Nucleus accumbens (tissue), 56 donors: ENCODE measurements around the gene EMC10.
"Not testable (repeated sequence)": the region's sequence is repeated elsewhere in the genome, so short reads cannot be mapped to it uniquely, and the experiment has no call there.

Experiments used
- DNase-seq, 56 donors: peaks; one replicate each; lab custom pipeline; 2025; lab: John Stamatoyannopoulos, UW

Gene EMC10

DNA sequence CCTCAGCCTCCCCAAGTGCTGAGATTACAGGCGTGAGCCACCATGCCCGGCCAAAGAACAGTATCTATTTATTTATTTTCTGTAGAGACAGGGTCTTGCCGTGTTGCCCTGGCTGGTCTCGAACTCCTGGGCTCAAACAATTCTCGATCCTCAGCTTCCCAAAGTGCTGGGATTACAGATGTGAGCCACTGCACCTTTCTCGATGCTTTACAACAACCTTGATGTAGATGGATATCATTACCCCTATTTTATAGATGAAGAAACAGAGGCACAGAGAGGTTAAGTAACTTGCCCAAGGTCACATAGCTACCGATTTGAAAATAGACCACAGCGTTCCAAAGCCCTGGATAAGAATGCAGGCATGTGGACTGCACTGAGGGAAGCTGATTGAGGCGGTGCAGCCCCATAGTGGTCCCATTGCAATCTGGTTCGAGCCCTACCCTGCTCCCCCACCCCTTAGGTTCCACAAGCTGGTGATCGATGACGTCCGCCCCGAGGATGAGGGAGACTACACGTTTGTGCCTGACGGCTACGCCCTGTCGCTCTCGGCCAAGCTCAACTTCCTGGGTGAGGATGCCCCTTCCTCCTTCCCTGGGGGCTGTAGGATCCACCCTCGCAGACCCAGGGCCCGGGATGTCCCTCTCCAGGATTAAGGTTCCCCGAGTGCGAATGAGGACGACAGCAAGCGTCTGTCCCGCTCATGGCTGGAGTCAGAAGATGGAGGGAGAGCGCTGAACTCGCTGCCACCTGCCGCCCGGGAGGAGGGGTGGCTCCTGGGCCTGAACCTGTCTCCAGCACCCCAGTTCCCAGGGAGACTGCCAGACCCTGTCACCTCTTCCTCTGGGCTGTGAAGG is 25.7 kb upstream of the EMC10 start:
- DNase-seq: no peak

DNA sequence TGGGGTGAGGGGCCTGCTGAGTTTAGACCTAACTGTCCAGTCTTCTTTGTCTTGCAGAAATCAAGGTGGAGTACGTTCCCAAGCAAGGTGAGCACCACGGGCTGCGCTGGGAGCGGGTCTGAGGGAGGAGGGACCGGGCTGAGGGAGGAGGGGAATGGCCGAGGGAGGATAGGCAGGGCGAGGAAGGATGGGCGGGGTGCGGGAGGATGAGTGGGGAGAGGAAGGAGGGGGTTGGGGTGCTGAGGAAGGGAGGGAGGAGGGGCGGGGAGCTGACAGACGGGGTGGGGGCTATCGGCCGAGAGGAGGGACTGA is 25.1 kb upstream of the EMC10 start:
- DNase-seq: no peak

DNA sequence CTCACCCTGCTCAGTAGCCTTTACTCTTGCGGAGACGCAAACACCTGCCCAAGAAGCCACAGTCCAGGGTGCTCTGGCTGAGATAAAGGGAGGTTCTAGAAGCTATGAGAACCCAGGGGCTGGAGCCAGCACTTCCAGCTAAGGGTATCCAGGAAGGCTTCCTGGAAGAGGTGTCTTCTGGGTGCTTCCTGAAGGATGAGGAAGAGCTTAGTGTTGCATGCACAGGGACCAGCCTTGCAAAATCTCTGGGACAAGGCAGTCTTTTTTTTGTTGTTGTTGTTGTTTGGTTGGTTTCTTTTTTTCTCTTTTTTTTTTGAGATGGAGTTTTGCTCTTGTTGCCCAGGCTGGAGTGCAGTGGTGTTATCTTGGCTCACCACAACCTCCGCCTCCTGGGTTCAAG is 23.1 kb upstream of the EMC10 start:
- DNase-seq: no peak

DNA sequence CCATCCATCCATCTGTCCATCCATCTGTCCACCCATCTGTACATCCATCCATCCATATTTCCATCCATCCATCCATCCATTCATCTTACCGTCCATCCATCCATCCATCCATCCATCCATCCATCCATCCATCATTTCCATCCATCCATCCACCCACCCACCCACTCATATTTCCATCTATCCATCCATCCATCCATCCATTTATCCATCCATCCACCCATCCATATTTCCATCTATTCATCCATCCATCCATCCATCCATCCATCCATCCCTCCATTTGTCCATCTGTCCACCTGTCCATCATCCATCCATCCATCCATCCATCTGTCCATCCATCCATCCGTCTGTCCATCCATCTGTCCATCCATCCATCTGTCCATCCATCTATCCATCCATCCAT is 20.3 kb upstream of the EMC10 start:
- DNase-seq: no peak

DNA sequence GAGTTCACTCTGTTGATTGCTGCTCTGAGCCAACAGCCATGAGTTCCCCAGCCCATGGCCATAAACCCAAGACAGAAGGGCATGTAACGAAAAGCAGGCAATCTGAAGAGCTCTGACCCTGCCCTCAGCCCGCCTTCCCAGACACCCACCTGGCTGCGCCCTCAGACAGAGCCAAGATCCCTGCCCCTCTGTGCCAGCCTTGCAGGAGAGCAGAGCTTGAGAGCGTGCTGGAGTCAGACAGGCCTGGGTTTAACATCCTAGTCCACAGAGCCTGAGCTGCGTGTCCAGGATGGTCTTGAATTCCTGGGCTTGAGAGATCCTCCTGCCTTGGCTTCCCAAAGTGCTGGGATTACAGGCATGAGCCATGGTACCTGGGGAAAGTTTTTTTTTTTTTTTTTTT is 19.0 kb upstream of the EMC10 start:
- no peak for DNase-seq

DNA sequence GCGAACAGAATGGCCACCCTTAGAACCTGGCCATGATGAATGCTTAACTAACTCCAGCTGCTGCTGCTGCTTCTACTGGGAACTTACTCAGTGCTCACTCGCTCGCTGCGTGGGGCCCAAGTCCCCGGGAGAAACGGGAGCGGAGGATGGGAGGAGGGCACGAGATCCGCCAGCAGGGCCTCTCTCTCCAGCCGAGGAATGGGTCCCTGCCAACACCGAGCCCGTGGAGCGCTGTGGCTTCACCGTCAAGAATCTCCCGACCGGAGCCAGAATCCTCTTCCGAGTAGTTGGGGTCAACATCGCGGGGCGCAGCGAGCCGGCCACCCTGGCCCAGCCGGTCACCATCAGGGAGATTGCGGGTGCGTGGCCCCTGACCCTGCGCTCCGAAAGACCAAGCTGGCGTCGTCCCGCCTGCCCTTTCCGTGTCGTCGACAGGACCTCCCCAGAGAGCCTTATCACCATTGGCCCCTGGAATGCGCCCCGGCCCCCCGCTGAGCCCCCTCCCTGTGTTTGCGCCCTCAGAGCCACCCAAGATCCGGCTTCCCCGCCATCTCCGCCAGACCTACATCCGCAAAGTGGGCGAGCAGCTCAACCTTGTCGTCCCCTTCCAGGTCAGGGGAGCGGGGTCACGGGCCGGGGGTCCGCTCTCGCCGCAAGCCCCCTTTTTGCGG is 17.8 kb upstream of the EMC10 start:
- no peak for DNase-seq

DNA sequence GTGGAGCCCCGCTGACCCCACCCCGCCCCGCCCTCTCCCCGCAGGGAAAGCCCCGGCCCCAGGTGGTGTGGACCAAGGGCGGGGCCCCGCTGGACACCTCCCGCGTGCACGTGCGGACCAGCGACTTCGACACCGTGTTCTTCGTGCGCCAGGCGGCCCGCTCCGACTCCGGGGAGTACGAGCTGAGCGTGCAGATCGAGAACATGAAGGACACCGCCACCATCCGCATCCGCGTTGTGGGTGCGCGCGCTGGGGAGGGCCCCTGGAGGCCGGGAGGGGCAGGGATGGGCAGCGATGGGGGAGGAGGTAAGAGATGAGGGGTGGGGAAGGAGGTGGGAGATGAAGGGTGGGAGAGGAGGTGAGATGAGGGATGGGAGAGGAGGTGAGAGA is 17.2 kb upstream of the EMC10 start:
- DNase-seq: no peak

DNA sequence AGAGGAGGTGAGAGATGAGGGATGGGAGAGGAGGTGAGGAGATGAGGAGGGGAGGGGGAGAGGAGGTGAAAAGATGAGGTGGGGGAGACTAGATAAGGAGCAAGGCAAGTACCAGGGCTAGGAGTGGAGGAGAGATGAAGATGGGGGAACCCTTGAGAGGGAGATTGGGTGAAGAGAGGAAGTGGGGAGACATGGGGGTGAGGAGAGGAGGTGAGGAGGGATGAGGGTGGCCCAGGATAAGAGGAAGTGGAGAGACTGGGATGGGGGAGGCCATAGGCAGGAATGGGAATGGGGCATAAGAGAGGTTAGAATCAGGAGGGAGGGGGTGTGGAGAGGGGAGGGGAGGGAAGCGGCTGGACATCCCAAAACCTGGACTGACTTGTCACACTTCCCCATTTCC is 16.7 kb upstream of the EMC10 start:
- no peak for DNase-seq

DNA sequence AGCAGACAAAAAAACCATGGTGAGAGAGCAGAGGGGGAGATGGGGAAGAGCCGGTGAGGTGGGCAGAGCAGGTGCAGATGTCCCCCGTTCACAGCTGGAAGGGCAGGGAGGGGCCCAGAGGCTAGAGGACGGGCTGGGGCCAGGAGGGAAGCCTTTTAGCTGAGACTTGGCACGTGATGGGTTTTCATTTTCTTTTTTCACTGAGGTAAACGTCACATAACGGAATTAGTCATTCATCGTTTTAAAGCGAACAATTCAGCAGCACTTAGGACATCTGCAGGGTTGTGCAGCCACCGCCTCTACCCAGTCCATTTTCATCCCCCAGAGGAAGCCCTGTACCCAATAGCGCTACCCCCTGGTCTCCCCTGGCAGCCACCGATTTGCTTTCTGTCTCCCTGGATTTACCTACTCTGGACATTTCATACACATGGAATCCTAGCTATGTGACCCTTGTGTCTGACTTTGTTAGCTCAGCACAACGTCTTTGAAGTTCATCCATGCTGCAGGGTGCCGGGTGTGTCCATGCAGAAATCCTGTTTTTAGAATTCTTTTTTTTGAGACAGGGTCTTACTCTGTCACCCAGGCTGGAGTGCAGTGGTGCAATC is 16.0 kb upstream of the EMC10 start:
- no peak for DNase-seq

DNA sequence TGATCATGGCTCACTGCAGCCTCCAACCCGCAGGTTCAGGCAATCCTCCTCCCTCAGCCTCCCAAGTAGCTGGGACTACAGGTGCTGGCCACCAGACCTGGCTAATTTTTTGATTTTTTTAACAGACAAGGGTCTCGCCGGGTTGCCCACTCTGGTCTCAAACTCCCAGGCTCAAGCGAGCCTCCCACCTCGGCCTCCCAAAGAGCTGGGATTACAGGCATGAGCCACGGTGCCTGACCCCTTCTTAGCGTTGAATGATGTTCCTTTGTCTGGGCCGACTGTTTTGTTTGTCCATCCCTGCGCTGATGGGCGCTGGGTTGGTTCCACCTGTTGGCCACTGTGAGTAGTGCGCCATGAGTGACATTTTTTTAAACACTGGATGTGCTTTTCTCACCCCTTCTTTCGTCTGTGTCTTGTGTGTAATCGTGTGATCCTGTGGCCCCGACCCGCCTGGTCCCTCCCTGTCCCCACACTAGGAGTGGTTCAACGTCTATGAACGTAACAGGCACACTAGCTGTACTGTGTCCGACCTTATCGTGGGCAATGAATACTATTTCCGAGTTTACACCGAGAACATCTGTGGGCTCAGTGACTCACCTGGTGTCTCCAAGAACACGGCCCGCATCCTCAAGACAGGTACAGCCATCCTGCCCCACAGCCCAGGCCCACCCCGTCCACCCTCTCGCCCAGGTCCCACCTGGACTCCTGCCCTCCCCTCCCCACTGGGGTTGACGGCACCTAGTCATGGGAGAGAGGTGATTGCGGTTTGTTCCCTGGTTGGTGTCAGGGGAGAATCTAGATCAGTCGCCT is 15.0 kb upstream of the EMC10 start:
- peak in 37 of 56 donors; percentile 1 to 66 (median 17) for DNase-seq

DNA sequence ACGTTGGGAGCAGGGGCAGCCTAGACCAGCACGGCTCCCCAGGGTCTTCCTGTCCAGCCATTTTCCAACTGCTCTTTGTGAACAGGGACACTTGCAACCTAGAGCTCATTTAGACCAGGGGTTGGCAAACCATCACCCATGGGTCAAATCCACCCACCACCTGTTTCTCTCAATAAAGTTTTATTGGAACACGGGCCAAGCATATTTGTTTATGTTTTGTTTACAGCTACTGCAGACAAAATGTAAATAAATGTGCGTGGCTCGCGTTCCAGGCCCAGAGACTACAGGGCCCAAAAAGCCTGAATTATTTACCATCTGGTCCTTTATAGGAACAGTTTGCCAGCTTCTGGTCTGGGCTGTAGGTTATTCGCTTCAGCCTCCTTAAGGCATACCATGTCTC is 13.3 kb upstream of the EMC10 start:
- DNase-seq: no peak

DNA sequence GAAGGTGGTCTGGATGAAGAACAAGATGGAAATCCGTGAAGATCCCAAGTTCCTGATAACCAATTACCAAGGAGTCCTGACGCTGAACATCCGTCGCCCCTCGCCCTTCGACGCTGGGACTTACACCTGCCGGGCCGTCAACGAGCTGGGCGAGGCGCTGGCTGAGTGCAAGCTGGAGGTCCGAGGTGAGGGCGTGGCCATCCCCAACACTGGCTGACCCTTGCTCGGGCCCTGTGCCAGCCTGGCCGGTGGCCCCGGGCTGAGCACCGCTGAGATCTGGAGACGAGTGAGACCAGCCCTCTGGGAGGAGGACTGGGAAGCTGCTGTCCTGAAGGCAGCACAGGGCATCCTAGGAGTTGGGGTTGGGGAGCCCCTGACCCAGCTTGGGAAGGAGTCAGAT is 12.0 kb upstream of the EMC10 start:
- no peak for DNase-seq

DNA sequence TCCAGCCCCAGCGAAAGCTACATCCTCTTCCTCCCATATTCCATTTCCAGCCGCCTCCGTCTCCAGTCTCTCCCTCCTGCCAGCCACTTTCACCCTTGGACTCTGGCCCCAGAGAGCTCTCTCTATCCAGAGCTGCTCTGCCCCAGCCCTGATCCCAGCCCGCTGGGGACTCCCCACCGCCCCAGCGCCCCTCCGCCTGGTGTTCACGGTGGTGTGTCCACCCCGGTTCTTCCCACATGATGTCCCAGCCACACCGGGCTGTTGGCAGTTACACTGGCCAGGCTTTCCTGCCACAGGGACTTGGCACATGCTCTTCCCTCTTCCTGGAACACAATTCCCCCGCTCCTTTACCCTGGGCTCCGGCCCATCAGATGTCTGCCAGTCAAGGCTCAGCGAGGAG is 11.3 kb upstream of the EMC10 start:
- no peak for DNase-seq

DNA sequence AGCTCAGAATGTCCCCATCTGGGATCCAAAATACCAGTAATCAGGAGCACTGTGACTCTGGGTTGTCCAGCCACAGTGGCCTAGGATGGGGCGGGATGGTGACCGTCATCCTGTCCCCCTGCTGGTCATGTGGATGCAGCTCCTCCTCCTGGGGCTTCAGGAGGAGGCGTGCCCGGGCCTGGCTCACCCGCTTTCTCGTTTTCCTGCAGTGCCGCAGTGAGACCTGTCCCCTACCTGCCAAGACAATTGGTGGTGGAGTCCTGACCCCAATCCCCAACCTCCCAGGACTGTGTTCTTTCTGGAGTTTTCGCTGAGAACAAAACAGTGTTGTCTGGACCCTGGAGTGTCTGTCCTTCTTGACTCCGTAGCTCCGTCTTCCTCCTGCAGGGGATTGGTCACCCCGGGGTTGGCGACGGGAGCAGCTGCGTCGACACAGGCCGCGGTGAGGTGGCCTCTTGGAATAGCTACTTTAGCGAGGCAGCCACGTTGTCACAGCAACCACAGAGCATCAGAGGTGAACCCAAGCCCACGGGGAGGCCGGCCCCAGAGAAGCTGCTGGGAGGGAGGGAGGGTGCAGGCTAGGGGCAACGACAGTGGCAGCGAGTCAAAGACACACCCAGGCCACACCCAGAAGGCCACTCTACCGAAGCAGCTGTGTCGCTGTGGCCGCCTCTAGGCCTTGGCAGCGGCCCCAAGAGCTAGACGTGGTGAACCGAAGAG is 10.2 kb upstream of the EMC10 start:
- DNase-seq: peak in 2 of 56 donors; percentile 18 to 19

DNA sequence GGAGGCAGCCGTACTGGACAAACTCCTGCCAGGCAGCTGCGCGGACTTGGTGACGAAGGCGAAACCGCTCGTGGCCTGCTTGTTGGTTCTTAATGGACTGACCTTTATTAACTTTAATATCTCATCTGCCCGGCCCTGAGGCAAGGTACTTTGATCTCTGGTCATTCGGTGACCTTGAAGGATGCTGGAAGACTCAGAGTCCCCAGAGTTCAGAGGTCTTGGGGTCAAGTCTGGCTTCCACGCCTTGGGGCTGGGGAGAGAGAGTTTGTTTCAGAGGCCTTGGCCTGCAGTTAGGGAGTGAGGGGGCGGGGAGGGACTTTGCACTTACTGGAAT is 9.6 kb upstream of the EMC10 start:
- DNase-seq: no peak

DNA sequence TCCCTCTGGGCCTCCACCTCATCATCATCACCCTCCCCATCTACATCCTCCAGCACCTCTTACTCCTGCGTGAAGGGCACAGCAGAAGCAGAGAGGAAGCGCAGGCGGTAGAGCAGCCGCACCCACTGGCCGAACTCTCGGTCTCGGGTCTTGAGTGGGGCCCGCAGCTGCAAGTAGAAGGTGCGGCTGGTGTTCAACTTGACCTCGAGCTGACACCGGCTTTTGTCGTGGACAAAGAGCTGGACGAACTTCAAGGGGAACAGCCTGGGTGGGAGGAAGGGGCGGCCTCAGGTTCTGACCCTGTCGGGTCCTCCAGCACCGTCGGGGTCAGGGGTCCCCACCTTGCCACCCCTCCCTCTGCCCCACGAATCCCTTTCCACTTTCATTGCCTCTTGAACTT is 8.7 kb upstream of the EMC10 start:
- DNase-seq: no peak

DNA sequence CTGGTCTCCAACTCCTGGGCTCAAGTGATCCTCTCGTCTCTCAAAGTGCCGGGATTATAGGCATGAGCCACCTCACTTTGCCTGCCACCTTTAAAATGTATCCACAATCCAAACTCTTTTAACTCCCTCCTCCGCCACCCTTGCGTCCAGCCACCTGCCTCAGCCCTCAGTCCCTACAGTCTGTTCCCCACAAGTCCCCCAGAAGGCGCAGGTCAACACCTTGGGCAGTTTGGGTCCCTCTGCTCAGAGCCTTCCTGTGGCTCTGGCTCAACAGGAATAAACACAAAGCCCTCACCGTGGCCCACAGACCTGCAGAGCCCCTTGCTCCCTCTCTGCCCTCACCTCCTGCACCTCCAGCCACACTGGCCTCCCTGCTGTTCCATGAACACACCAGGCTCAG is 7.5 kb upstream of the EMC10 start:
- no peak for DNase-seq

DNA sequence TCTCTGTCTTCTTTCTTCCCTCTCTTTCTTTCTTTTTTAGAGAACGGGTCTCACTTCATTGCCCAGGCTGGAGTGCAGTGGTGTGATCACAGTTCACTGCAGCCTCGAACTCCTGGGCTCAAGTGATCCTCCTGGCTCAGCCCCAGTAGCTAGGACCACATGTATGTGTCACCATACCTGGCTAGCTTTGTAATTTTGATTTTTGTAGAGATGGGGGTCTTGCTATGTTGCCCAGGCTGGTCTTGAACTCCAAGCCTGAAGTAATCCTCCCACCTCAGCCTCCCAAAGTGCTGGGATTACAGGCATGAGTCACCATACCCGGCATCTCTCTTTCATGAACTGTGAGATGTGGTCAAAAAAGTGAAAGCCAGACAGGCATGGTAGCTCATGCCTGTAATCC is 3.0 kb upstream of the EMC10 start:
- not testable (repeated sequence) for DNase-seq

DNA sequence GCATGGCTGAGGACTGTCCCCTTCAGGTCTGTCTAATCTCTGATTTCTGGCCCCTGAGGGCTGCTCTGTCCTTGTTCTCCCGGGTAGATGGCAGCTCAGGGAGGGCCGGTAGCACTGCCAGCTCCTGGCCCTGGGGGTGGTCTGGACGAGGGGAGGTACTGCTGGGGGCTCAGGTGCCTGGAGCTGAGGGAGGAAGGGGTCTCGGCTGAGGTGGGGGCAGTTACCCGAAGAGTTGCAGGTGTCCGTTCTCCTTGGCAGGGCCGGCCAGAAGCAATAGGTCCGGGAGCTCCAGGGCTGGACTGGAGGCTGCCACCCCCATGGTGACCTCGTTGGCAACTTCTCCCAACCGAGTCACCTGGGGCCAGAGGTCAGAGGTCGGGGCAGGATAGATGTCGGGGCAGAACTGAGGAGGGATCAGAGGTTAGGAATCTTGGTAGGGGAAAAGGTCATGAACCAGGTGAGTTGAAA is 1.2 kb upstream of the EMC10 start:
- no peak for DNase-seq

DNA sequence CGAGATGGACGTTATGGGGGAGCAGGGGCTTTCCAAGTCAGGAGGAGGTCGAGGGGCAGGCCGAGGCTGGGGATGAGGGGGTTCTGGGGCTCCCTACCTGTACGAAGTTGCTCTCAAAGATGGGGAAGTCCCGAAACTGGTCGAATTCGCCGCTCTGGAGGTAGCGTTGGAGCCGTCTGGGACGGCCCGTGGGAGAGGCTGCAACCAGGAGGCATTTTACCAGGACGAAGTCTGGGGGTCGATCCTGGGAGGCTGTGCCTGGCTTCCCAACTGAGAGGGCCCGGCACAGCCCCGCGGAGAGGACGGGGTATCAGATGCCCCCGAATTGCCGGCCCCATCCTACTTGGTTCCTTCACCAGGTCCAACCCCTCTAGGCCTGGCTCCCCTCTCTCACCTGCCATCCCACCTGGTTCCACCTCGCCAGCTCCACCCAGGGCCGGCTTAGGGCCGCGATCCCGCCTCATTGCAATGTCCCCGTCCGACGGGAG is 527 bp upstream of the EMC10 start:
- peak in 2 of 56 donors; percentile 56 to 58 for DNase-seq

DNA sequence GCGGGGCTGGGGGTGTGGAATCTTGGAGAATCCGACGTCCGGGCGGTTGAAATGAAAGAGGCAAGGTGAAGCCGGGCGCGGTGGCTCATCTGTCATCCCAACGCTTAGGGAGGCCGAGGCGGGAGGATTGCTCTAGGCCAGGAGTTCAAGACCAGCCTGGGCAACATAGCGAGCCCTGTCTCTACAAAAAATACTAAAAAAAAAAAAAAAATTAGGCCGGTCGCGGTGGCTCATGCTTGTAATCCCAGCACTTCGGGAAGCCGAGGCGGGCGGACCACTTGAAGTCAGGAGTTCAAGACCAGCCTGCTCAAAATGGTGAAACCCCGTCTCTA is 566 bp downstream of the EMC10 start:
- DNase-seq: no peak
